ENCODE results near the gene IQGAP2.
A peak's percentile ranks its signal among the peaks of the same experiment; 100 is the strongest.
"Not testable (repeated sequence)": the region's sequence is repeated elsewhere in the genome, so short reads cannot be mapped to it uniquely, and the experiment has no call there.

Gene IQGAP2

DNA sequence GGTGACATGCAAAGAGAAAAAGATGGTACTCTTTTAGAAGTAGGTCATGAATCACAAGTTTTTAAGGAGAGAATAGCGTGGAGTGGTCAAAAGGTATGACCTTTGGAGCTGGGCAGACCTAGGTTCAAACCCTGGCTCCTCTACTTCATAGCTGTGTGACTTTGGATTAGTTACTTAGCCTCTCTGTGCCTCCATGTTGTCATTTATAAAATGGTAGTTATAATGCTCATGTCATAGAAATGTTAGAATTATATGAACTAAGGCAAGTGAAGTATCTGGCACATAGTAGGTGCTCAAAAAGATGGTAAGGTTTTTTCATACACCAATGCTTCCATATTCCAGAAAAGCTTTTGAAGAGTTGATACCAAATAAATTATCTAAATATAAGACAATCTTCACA, 320.2 kb downstream of the IQGAP2 start:
- FAIRE-seq: no peak
- DNase-seq (ENCODE audit: insufficient read length, low spot score): no peak

DNA sequence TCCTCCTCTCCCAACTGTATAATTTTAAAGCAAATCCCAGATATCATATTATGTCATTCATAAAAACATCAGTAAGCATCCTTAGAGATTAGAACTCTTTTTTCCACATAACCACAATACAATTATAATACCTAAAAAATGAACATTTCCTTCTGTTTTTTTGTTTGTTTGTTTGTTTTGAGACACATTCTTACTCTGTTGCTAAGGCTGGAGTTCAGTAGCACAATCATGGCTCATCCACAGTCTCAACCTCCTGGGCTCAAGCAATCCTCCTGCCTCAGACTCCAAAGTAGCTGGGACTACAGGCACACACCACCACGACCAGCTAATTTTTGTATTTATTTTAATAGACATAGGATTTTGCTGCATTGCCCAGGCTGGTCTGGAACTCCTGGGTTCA, 320.8 kb downstream of the IQGAP2 start:
- no peak for FAIRE-seq
- no peak for DNase-seq (ENCODE audit: insufficient read length, low spot score)

DNA sequence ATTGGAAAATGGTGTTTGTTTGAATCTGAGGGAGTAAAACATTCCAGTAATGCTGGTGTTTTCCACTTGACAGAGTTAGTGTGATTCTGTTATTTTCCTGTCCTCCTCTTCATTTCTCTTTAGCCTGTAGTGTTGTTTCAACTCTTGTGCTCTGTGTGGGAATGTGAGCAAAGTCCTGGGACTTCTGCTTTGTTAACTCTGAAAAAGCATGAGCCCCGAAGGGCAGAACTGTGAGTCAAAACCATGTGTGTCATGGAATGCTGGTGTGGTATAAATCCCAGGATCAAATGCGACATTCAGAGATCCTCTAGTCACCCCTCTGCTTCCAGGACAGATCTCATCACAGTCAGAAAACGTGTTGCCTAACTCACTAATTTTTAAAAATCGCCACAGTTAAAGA, 321.8 kb downstream of the IQGAP2 start:
- FAIRE-seq (no peak), DNase-seq (ENCODE audit: insufficient read length, low spot score) (no peak)

DNA sequence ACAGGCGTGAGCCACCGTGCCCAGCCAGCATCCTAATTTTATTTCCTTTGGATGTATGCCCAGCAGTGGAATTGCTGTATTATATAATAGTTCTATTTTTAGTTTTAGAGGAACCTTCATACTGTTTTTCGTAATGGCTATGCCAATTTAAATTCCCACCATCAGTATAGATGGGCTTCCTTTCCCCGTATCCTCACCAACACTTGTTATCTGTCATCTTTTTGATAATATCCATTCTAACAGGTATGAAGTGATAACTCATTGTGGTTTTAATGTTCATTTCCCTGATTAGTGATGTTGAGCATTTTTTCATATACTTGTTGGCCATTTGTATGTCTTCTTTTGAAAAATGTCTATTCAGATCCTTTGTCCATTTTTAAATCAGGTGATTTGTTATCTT, 325.9 kb downstream of the IQGAP2 start:
- FAIRE-seq (no peak), DNase-seq (ENCODE audit: insufficient read length, low spot score) (no peak)

DNA sequence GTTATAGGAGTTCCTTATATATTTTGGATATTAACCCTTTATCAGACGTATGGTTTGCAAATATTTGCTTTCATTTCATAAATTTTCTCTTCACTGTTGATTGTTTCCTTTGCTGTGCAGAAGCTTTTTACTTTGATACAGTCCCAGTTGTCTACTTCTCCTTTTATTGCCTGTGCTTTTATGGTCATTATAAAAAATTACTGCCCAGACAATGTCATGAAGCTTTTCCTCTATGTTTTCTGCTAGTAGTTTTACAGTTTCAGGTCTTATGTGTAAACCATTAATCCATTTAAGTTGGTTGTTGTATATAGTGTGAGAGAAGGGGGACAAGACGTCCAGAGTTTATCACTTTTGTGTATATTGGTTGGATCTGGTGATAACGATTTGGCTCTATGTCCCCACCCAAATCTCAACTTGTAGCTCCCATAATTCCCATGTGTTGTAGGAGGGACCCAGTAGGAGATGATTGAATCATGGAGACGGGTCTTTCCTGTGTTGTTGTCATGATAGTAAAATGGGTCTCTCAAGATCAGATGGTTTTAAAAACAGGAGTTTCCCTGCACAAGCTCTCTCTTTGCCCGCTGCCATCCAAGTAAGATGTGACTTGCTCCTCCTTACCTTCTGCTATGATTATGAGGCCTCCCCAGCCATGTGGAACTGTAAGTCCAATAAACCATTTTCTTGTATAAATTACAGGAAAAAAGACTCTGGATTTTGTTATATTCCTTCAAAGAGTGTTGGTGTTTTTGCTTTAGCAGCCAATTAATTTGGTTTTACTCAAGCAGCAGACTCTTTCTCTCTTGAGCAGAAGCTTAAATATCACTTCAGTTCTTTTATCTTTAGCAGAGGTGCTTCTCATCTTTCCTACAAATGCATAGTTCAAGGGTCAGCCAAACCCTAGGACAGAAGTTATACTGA, 326.5 kb downstream of the IQGAP2 start:
- DNase-seq (ENCODE audit: insufficient read length, low spot score) (no peak), FAIRE-seq (no peak)

DNA sequence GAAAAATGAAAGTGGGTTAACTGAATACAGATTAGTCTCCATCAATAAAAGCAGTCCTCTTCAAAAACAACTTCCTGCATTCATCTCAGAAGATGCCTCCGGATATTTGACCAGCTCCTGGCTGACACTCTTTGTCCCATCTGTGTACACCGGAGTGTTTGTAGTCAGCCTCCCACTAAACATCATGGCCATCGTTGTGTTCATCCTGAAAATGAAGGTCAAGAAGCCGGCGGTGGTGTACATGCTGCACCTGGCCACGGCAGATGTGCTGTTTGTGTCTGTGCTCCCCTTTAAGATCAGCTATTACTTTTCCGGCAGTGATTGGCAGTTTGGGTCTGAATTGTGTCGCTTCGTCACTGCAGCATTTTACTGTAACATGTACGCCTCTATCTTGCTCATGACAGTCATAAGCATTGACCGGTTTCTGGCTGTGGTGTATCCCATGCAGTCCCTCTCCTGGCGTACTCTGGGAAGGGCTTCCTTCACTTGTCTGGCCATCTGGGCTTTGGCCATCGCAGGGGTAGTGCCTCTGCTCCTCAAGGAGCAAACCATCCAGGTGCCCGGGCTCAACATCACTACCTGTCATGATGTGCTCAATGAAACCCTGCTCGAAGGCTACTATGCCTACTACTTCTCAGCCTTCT, 329.4 kb downstream of the IQGAP2 start:
- FAIRE-seq: no peak
- no peak for DNase-seq (ENCODE audit: insufficient read length, low spot score)

DNA sequence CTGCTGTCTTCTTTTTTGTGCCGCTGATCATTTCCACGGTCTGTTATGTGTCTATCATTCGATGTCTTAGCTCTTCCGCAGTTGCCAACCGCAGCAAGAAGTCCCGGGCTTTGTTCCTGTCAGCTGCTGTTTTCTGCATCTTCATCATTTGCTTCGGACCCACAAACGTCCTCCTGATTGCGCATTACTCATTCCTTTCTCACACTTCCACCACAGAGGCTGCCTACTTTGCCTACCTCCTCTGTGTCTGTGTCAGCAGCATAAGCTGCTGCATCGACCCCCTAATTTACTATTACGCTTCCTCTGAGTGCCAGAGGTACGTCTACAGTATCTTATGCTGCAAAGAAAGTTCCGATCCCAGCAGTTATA, 329.9 kb downstream of the IQGAP2 start:
- no peak for FAIRE-seq
- no peak for DNase-seq (ENCODE audit: insufficient read length, low spot score)

DNA sequence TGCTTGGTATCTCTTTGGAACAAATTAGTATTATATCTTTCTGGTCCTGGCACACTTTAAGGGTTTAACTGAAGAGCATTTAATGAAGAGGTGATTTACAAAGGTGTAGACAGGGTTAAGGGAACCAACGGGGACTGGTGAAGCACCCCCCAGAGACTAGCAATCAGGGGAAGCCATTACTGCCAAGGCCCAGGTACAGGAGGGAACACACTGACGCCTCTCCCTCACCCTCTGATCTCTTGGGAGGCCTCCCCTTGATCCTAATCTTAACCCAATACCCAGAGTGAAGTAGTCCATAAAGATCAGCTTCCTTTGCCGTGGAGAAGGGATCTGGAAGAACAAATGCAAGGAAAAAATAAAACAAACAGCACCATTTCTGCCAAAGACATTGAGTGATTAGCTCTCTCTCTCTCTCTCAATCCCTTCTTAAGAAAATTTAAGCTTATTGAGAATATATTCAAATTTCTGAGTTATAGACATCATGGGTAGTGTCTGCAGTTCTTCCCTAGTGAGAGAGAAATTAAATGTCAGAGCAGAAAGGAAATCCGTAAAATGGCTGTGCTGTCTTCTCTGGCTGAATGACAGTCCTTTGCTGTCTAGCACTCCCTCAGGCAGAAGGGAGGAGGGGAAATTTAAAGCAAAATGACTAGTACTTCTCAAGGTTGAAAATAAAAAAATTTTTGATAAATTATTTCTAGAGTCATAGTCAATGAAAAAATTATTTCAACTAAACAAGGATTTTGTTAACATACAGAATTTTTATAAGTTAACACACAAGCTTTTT, 332.9 kb downstream of the IQGAP2 start:
- FAIRE-seq (no peak), DNase-seq (ENCODE audit: insufficient read length, low spot score) (no peak)

DNA sequence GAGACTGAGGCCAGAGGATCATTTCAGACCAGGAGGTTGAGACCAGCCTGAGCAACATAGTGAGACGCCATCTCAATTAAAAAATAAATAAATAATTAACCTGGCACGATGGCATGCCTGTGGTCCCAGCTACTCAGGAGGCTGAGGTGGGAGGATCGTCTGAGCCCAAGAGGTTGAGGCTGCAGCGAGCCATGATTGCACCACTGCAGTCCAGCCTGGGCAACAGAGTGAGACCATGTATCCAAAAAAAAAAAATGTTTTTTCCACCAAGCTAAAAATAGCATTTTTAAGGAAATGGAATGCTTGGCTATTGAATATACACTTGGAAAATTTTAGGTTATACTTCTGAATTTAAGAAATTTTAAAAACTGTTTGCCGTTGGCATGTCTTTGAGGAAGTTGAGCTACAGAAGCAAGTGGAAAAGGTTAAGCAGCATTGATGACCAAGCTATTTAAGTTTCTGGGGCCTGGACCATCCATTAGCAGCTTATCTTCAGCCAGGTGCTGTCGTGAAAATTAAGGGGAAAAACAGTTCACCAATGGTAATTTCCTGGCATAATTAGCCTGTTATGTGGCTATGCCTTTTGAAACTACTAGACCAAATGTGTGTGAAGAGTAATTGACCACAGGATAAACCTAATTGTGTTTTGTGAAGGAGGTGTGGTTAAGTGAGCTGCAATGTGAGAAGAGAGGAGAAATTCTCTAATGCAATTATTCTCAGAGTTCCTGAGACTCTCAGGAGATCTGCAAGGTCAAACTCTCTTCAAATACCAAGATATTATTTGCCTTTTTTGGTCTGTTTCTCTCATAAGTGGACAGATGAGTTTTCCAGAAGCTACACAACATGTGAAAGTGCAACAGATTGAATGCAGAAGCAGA, 333.8 kb downstream of the IQGAP2 start:
- peak; percentile 94 for FAIRE-seq
- no peak for DNase-seq (ENCODE audit: insufficient read length, low spot score)

DNA sequence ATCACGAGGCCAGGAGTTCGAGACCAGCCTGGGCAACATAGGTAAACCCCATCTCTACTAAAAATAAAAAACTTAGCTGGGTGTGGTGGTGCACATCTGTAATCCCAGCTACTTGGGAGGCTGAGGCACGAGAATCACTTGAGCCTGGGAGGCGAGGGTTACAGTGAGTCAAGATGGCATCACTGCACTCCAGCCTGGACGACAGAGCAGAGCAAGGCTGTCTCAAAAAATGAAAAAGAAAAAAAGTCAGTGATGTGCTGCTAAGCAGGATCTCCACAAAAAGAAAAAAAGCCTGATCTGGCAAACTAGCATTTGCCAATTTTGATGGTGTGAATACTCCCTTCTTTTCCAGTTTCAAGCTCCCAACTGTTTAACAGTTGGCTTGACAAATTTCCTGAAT, 334.8 kb downstream of the IQGAP2 start:
- FAIRE-seq: no peak
- DNase-seq (ENCODE audit: insufficient read length, low spot score): no peak

DNA sequence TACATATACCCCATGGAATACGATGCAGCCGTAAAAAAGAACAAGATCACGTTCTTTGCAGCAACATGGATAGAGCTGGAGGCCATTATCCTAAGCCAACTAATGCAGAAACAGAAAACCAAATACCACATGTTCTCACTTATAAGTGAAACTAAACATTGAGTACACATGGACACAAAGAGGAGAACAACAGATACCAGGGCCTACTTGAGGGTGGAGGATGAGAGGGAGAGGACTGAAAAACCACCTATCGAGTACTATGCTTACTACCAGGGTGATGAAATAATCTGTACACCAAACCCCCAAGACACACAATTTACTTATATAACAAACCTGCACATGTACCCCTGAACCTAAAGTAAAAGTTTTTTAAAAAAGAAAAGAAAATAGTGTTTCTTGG, 338.4 kb downstream of the IQGAP2 start:
- FAIRE-seq: peak; percentile 18
- DNase-seq (ENCODE audit: insufficient read length, low spot score): not testable (repeated sequence)

DNA sequence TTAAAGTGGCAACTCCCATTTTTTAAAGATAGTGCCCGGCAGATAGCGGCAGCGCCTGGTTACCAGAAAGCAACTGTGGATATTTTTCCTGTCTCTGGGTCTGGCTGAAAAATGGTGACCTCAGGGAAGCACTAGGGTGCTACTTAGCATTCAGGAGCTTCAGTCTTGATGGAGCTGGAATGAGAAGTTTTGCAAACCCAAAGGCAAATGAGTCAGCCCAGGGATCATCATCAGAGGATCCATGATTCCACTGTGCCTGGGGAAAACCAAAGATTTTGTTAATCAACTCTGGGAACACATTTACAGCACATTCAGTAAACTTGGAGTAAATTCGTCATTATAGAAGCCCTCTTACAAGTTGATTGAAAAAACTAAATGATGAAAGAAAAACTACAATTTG, 339.5 kb downstream of the IQGAP2 start:
- DNase-seq (ENCODE audit: insufficient read length, low spot score): no peak
- FAIRE-seq: no peak

DNA sequence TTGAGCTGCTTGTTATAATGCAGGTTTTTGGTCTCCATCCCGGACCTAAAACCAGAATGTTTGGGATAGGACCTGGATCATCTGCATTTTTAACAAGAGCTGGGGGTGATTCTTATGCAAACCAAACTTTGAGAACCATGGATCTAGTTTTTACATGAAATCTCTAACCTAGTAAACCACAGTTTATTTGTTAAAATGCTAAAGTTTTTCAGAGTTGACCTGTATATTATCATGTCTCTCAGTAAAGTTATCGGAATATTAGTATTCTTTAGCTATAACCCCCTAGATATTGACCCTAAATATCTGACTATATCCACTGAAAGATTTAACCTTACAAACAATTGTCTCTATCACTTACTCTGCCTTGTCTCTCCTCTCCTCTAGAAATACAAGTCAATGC, 341.5 kb downstream of the IQGAP2 start:
- no peak for FAIRE-seq
- no peak for DNase-seq (ENCODE audit: insufficient read length, low spot score)

DNA sequence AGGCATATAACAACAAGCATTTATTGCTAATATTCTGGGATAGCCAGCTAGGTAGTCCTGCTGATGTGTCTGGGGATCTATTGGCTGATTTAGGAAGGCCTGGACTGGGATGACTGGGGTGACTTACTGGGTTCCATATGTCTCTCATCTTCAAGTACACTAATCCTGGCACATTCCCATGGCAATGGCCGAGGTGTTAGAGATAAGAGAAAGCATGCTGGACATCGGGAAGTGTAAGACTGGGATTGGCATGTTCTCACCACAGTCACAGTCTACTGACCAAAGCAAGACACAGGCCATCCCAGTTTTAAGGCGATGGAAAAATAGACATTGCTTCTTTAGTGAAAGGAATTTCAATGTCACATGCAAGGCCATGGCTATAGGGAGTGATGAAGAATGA, 342.6 kb downstream of the IQGAP2 start:
- no peak for FAIRE-seq
- no peak for DNase-seq (ENCODE audit: insufficient read length, low spot score)

DNA sequence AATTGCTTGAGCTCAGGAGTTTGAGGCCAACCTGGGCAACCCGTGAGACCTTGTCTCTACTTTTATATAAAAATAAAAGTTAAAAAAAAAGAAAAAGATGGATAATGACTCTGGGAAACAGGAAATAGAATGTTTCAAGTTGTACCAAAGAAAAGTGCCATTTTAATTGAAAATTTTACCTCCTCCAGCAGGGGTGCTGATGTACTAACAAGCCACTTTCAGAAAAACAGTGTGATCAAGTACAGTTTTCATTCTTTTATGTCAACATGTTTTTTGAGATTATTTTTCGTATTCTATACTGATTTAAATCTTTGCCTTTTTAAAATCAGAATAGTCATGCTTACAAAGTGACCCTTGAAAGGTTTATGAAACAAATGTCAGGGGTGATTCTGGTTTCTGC, 343.6 kb downstream of the IQGAP2 start:
- DNase-seq (ENCODE audit: insufficient read length, low spot score): no peak
- FAIRE-seq: no peak

DNA sequence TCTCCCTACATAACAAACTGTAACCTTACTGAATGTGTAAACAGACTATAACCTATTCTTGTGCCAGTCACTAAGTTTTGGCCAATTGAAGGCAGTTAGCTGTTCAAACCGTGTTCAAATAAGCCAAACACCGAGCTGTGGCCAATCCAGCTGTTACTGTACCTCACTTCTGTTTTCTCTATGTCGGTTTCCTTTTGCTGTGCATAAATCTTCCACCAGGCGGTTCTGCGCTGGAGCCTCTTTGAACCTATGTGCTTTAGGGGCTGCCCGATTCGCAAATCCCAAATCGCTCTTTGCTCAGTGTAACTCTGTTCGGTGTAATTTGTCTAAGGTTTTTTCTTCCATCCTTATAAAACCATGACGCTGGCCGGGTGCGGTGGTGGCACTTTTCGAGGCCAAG, 344.6 kb downstream of the IQGAP2 start:
- no peak for FAIRE-seq
- DNase-seq (ENCODE audit: insufficient read length, low spot score): no peak

DNA sequence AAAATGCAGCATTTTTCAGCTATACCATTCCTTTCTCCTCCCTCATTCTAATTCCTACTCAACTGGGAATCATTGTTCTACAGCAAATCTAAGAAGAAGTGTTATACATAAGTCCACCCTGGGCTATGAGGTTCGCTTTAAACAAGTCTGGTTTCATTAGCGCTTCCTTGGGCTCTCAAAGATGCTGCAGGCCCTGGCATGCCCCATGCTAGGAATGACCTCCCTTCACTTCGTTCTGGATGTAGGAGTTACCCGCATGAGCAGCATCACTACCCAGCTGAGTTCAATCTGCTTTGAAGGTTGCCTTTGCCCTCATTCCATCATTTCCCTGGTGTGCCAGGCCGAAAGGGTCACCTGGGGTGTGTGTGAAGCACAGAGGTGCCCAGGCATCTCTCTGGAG, 348.2 kb downstream of the IQGAP2 start:
- DNase-seq (ENCODE audit: insufficient read length, low spot score): no peak
- no peak for FAIRE-seq

DNA sequence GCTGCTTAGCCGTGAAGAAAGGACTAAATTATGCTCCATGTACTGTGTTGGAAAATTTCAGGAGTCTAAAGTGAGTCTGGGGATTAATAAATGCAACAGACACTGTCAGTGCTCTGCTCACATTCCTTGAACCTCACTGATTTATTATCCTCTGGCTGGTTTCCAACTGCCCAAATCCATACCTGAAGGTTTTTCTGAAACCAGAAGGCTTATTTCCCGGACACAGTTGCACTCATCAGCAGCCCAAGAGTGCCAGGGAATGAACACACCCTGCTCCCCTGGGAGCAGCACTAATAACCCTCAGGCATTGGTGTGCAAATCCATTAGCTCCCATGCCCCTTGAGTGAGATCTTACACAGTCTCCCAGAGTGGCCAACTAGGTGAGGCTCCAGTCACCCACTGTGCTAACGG, 351.6 kb downstream of the IQGAP2 start:
- FAIRE-seq: no peak
- DNase-seq (ENCODE audit: insufficient read length, low spot score): no peak

DNA sequence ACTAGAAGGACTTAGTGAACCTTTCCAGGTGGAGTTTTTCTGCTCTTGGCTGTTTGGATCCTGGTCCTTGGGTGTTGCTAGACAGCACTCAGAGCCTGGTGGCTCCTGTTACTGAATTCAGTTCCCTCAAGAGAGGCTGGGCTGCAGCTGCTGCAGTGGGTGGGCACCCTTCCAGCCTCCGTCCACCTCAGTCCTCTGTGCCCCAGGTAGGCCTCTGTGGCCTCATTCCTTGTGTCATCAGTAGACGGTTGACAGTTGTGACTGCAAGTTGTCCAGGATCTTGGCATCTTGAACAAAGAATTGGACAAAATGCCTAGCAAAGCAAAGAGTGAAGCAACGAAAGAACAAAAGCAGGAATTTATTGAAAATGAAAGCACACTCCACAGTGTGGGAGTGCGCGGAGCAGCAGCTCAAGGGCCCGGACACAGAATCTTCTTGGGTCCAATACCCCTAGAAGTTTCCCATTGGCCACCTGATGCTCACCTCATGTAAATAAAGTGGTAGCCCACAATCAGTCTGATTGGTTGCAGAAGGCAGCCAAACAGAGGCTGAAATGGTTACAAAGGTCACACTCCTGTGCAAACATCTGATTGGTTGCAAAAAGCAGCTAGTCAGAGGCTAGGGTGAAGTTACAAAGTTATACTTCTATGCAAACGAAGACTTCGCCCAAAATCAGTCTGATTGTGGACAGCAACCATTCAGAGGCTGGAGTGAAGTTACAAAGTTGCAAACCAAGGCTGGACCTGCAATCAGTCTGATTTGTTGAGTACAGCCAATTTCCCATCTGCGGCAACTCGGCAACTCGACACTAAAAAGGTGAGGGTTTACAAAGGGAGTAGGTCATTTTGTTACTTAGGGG, 352.9 kb downstream of the IQGAP2 start:
- FAIRE-seq: no peak

DNA sequence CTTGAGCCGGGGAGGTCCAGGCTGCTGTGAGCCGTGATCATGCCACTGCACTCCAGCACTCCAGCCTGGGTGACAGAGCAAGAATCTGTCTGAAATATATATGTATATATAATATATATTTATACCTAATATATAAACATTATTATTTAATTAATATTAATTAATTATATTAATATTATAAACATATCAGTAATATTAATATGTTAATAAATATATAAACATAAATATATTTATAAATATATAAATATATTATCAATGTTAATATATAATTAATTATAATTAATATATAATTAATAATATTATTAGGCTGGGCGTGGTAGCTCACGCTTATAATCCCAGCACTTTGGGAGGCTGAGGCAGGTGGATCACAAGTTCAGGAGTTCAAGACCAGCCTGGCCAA, 354.0 kb downstream of the IQGAP2 start:
- FAIRE-seq (no peak), DNase-seq (ENCODE audit: insufficient read length, low spot score) (no peak)

More for the DNA sequence above, 352.9 kb downstream of the IQGAP2 start:
- DNase-seq (ENCODE audit: insufficient read length, low spot score): no peak
